NCI-H1694 treated with DMSO at 0.1 percent for 48 hours (cell line): ENCODE data around the gene SLC30A7.

Experiments used
- DNase-seq: peaks from one replicate; lab custom pipeline; 2025; lab: John Stamatoyannopoulos, UW

Gene SLC30A7

DNA sequence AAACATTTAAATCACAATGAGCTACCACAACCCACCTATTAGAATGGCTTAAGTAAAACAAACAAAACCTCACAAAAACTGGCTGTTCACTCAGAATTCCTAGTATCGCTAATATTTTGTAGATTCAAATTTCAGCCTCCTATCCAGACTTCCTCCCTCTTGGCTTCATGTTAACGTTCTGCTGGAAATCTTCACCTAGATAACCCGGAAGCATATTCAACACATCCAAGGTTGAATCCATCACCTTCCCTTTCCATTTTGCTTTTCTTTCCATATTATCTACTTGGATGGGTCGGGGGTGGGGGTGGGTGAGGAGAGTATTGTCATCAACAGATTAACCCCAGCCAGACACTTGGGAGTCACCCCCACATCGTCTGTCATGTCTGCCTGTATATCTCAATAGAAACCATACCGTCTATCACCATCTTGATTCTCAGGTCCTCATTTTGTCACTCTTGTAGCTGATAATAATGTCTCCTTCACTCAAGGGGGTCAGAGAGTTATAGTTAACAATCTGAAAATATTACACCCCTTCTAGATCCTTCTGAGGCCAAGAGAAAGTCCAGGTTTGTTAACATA, 131.4 kb downstream of the SLC30A7 start:
- no peak for DNase-seq

DNA sequence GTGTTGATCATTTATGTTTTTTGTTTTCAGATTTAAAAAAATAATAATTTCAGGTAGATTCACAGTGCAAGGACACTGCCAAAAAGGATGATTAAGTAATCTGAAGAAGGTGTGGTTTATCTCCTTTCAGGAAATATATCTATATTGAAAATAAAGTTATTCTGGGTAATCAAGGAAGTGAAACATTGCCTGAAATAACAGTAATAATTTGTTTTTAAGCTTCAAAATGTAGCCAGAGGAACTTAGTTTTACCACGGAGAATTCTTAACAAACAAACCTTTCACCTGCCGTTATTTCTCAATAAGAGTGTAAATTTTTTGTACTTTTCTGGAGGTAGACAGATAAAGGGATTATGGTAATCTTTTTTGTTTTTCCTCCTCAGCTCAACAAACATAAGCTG, 132.6 kb downstream of the SLC30A7 start:
- DNase-seq: no peak

DNA sequence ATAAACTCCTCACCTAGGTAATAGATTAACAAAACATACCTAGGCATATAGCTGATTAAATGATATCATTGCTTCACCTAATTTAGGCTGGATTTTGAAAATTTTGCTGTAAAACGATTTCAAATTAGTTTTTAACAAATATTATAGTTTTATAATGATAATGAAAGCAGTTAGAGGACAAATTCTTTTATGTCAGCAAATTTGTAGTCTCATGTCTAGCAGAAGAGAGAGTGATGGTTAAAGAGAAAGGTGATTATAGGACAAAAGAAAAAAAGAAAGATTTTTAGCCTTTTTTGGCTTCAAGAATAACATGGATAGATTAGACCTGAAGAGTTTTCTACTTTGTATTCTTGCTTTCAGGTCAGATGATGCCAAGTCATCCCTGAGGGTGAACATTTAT, 133.3 kb downstream of the SLC30A7 start:
- no peak for DNase-seq

DNA sequence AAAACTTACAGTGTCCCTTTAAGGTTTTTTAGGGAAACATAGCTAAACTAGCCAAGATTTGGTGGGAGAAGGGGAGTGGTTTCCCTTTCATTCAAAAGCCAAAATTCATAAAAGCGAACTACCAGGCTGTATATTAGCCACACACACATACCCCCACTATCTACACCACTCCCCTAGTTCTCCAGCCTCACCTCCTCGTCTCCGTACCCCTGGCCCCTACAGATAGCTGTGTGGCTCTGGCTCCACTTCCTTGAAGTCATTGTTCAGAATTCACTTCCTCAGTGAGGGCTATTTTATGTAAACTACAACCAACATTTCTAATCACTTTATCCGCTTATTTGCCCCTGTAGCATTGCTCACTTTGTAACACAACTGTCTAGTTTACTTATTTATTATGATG, 135.0 kb downstream of the SLC30A7 start:
- DNase-seq: no peak
